Metanephros (tissue), 2 donors: Measurements from ENCODE around the gene ERFL. TPM values are rescaled to one million over a fixed set of nuclear protein-coding genes. Genes with fewer than 3 reads are reported as not detected.

Experiments
- small RNA-seq: library from RNA; depleted of rRNA; stranded (forward); fragments of <200 nt; gene quantifications from one replicate; pipeline ENCODE3, GENCODE V24; 2014; ENCODE audit warnings: low replicate concordance
- total RNA-seq: library from RNA; depleted of rRNA; stranded (reverse); fragments of >200 nt; gene quantifications from one replicate; pipeline ENCODE4 v1.2.3, GENCODE V29; 2014

The ERFL gene
- 0.12 TPM for total RNA-seq

GRCh38 chr19:41928221-41928683 is at the start of gene ERFL:
ERFL (minus strand) TSS chr19:41928449; CDS start chr19:41912919, 15,530 bp downstream.

DNA sequence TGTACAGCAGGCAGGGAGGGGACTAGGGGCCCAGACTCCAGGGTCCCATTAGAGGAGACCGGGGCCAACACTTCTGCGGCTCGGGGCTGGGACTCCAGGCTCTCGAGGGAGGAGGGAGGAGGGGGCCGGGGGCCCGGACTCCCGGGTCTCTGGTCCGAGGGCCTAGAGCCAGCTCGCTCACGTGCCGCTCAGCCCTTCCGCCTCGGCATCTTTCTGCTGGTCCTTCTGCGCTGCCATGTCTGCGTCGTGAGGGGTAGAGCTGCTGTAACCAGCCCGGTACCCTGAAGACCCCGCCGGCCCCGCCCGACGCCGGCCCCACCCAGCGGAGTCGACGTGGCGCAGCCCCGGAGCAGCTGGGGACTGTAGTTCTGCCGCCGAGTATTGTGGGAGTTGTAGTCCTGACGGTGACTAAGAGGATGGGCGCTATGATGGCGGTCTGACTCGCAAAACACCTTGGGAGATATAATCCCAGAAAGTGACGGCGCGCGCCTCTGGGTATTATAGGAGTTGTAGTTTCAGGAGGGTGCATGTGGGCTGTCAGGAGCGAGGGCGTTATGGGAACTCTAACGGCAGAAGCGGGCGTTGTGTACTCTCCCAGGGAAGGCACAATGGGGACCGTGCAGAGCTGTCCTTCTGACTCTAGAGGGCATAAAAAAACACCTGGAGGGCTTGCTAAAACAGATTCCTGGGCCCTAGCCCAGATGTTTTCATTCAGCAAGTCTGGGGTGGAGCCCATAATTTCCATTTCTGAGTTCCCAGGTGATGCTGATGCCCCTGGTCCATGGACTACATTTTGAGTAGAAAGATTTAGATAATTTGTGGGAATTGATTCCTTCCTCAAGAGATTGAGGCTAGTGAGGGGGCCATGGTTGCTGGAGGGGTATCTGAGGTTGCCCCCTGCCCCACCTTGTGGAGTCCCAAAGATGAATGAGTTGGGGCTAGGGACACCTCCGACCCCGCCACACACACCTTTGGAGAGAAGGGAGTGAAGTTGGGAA is 31.1 kb upstream of the ERFL start, which contains the start of gene RABAC1:
Gene RABAC1, minus strand, starts transcription at position 266 of the 998 bp plus-strand sequence. Its CDS starts 29 bp downstream, at position 237.

GRCh38 chr19:41882568-41883462 is 45.4 kb downstream of the ERFL start, which contains the start of gene ARHGEF1:
ARHGEF1 (plus strand) TSS chr19:41883184; CDS start chr19:41888083, 4,899 bp downstream.

GRCh38 chr19:41876847-41877832 is 51.1 kb downstream of the ERFL start, which contains the start of gene CD79A:
CD79A (plus strand) TSS chr19:41877279; CDS start chr19:41877305, 26 bp downstream.

DNA sequence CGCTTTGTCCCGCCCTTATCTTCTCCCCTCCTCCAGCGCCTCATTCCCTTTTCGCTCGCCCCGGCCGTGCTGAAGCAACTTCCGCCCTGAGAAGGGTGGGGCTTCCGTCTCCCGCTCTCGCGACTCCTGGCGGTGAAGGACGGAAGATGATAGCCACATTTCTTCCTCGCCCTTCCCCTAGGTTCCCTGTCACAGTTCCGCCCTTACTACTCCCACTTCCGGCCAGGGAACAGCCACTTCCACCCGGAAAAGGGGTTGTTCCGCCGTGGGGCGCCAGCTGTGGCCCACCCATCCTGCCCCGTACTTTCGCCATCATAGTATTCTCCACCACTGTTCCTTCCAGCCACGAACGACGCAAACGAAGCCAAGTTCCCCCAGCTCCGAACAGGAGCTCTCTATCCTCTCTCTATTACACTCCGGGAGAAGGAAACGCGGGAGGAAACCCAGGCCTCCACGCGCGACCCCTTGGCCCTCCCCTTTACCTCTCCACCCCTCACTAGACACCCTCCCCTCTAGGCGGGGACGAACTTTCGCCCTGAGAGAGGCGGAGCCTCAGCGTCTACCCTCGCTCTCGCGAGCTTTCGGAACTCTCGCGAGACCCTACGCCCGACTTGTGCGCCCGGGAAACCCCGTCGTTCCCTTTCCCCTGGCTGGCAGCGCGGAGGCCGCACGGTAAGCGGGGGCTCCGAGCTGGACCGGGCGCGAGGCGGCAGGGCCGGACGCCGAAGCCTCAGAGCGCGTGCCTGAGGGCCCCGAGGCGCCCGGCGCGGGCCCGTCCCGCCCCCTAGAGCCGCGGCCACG is 68.4 kb downstream of the ERFL start, which contains the start of gene RPS19:
Gene RPS19, plus strand, starts transcription at position 638 of the 801 bp plus-strand sequence. CDS start 520 bp downstream, outside the sequence.

Small RNA genes within 50 kb of the gene (small RNA-seq; reads per million reads assigned to genes)
- not detected for gene MIR6797

Other genes starting within 250 kb of the ERFL start
- not detected for gene CEACAM7, start 240.2 kb downstream of the ERFL start, total RNA-seq
- gene CEACAM5, start 219.8 kb downstream of the ERFL start, total RNA-seq: not detected
- gene CEACAM6, start 172.9 kb downstream of the ERFL start, total RNA-seq: 1.1 TPM
- 2.6 TPM for gene CEACAM3, start 131.9 kb downstream of the ERFL start, total RNA-seq
- not detected for gene LYPD4, start 83.8 kb downstream of the ERFL start, total RNA-seq
- gene DMRTC2, start 83.4 kb downstream of the ERFL start, total RNA-seq: not detected
- gene RPS19, start 68.2 kb downstream of the ERFL start, total RNA-seq: 1,024 TPM
- 4.4 TPM for gene CD79A, start 51.2 kb downstream of the ERFL start, total RNA-seq
- gene ARHGEF1, start 45.3 kb downstream of the ERFL start, total RNA-seq: 51.5 TPM
- gene RABAC1, start 30.9 kb upstream of the ERFL start, total RNA-seq: 123 TPM
- gene ATP1A3, start 65.8 kb upstream of the ERFL start, total RNA-seq: 0.53 TPM
- 20.8 TPM for gene GRIK5, start 141.8 kb upstream of the ERFL start, total RNA-seq
- 21.1 TPM for gene ZNF574, start 147.7 kb upstream of the ERFL start, total RNA-seq
- gene POU2F2, start 204.0 kb upstream of the ERFL start, total RNA-seq: 0.70 TPM